ENCODE measurements around the gene BICRA.

DNA sequence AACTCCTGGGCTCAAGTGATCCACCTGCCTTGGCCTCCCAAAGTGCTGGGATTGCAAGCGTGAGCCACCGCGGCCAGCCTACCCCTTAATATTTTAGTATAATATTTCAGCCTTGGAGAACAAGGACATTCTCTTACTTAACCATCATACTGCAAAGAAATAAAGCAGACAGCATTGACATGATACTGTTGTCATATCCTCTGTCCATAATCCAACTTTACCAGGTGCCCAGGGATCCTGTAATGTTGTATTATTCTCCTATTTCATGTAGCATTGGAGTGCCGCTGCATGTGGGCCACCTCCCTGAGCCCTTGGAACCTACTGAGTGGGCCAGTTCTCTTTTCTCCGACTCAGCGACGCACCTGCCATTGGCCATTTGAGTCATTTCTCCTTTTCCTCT is 82.8 kb downstream of the BICRA start:
- TF ChIP-seq, protein P1, sequence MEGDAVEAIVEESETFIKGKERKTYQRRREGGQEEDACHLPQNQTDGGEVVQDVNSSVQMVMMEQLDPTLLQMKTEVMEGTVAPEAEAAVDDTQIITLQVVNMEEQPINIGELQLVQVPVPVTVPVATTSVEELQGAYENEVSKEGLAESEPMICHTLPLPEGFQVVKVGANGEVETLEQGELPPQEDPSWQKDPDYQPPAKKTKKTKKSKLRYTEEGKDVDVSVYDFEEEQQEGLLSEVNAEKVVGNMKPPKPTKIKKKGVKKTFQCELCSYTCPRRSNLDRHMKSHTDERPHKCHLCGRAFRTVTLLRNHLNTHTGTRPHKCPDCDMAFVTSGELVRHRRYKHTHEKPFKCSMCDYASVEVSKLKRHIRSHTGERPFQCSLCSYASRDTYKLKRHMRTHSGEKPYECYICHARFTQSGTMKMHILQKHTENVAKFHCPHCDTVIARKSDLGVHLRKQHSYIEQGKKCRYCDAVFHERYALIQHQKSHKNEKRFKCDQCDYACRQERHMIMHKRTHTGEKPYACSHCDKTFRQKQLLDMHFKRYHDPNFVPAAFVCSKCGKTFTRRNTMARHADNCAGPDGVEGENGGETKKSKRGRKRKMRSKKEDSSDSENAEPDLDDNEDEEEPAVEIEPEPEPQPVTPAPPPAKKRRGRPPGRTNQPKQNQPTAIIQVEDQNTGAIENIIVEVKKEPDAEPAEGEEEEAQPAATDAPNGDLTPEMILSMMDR (IDR thresholded peaks at IDR 0.05; ENCODE audit: insufficient read depth, low read length, poor library complexity, severe bottlenecking), result no peak
- no peak for TF ChIP-seq EZH2phosphoT487 (conservative IDR thresholded peaks at IDR 0.05; ENCODE audit: low read length)
